ENCODE results near the gene IFI44L.

IFI44L gene

GRCh38 chr1:78677788-78678187 is 57.5 kb downstream of the IFI44L start:
- peak overlapping the region; percentile 19; the same call in 1 of the 2 replicates for H3K9ac ChIP-seq (ENCODE audit: low read length)
- no peaks in the 10 kb centered on the region for H4K20me1 ChIP-seq (ENCODE audit: insufficient read depth, low read length)
- no peak overlapping the region; the same call in 1 of the 2 replicates for H3K27ac ChIP-seq (ENCODE audit: low read length)
- no peak for TF ChIP-seq CTCF (IDR thresholded peaks at IDR 0.05; ENCODE audit: low read depth, low read length)
- TF ChIP-seq EZH2phosphoT487 (IDR thresholded peaks at IDR 0.05; ENCODE audit: low read depth) = no peak
- no peaks in the 10 kb centered on the region for H3K36me3 ChIP-seq (replicated peaks; ENCODE audit: low read depth, low read length)
- peak overlapping the region; percentile 27; the same call in 1 of the 2 replicates for H3K4me3 ChIP-seq (ENCODE audit: low read length)
- H2AFZ ChIP-seq (ENCODE audit: low read depth, low read length) = peak overlapping the region; percentile 86; the same call in 1 of the 2 replicates
- peak overlapping the region; percentile 61 for H3K4me2 ChIP-seq (ENCODE audit: low read length)
- H3K27me3 ChIP-seq (ENCODE audit: low read depth, low read length) = no peaks in the 10 kb centered on the region
- peaks cover 15% of the 10 kb centered on the region for H3K4me1 ChIP-seq (ENCODE audit: low read length)
- H3K79me2 ChIP-seq (ENCODE audit: low read length) = no peaks in the 10 kb centered on the region
- no peaks in the 10 kb centered on the region for H3K9me3 ChIP-seq (ENCODE audit: insufficient read depth, low read length)

- Histone ChIP-seq H3K9me3 (ENCODE audit: insufficient read depth, low read length) (no peaks in the 10 kb centered on the region), H3K27me3 (ENCODE audit: low read depth, low read length) (no peaks in the 10 kb centered on the region), H3K27ac (ENCODE audit: low read length) (no peak overlapping the region; the same call in 1 of the 2 replicates), H3K4me3 (ENCODE audit: low read length) (peak overlapping the region; percentile 27; the same call in 1 of the 2 replicates), H3K4me1 (ENCODE audit: low read length) (peaks cover 18% of the 10 kb centered on the region), H3K79me2 (ENCODE audit: low read length) (no peaks in the 10 kb centered on the region), H4K20me1 (ENCODE audit: insufficient read depth, low read length) (no peaks in the 10 kb centered on the region), H2AFZ (ENCODE audit: low read depth, low read length) (peak overlapping the region; percentile 86), H3K9ac (ENCODE audit: low read length) (peak overlapping the region; percentile 19; the same call in 1 of the 2 replicates), H3K4me2 (ENCODE audit: low read length) (peak overlapping the region; percentile 61), H3K36me3 (replicated peaks; ENCODE audit: low read depth, low read length) (no peaks in the 10 kb centered on the region)
- TF ChIP-seq CTCF (IDR thresholded peaks at IDR 0.05; ENCODE audit: low read depth, low read length) (no peak), EZH2phosphoT487 (IDR thresholded peaks at IDR 0.05; ENCODE audit: low read depth) (no peak)
These were observed 58.1 kb downstream of the IFI44L start for GRCh38 chr1:78678324-78678723.

GRCh38 chr1:78681265-78681664 is 61.0 kb downstream of the IFI44L start:
- no peak overlapping the region for H3K4me3 ChIP-seq (ENCODE audit: low read length)
- H3K4me1 ChIP-seq (ENCODE audit: low read length) = peaks cover 18% of the 10 kb centered on the region
- no peaks in the 10 kb centered on the region for H3K79me2 ChIP-seq (ENCODE audit: low read length)
- no peaks in the 10 kb centered on the region for H3K27me3 ChIP-seq (ENCODE audit: low read depth, low read length)
- H2AFZ ChIP-seq (ENCODE audit: low read depth, low read length) = no peak overlapping the region
- H4K20me1 ChIP-seq (ENCODE audit: insufficient read depth, low read length) = no peaks in the 10 kb centered on the region
- no peak for TF ChIP-seq CTCF (IDR thresholded peaks at IDR 0.05; ENCODE audit: low read depth, low read length)
- TF ChIP-seq EZH2phosphoT487 (IDR thresholded peaks at IDR 0.05; ENCODE audit: low read depth) = no peak
- H3K9me3 ChIP-seq (ENCODE audit: insufficient read depth, low read length) = no peaks in the 10 kb centered on the region
- no peak overlapping the region for H3K4me2 ChIP-seq (ENCODE audit: low read length)
- no peak overlapping the region for H3K9ac ChIP-seq (ENCODE audit: low read length)
- H3K36me3 ChIP-seq (replicated peaks; ENCODE audit: low read depth, low read length) = no peaks in the 10 kb centered on the region
- H3K27ac ChIP-seq (ENCODE audit: low read length) = no peak overlapping the region

- no peak overlapping the region for H2AFZ ChIP-seq (ENCODE audit: low read depth, low read length)
- no peaks in the 10 kb centered on the region for H4K20me1 ChIP-seq (ENCODE audit: insufficient read depth, low read length)
- no peak overlapping the region for H3K4me3 ChIP-seq (ENCODE audit: low read length)
- no peaks in the 10 kb centered on the region for H3K36me3 ChIP-seq (replicated peaks; ENCODE audit: low read depth, low read length)
- H3K4me2 ChIP-seq (ENCODE audit: low read length) = no peak overlapping the region
- H3K9me3 ChIP-seq (ENCODE audit: insufficient read depth, low read length) = no peaks in the 10 kb centered on the region
- no peaks in the 10 kb centered on the region for H3K27me3 ChIP-seq (ENCODE audit: low read depth, low read length)
- H3K27ac ChIP-seq (ENCODE audit: low read length) = no peak overlapping the region
- TF ChIP-seq CTCF (IDR thresholded peaks at IDR 0.05; ENCODE audit: low read depth, low read length) = no peak
- TF ChIP-seq EZH2phosphoT487 (IDR thresholded peaks at IDR 0.05; ENCODE audit: low read depth) = no peak
- peaks cover 25% of the 10 kb centered on the region for H3K4me1 ChIP-seq (ENCODE audit: low read length)
- no peaks in the 10 kb centered on the region for H3K79me2 ChIP-seq (ENCODE audit: low read length)
- H3K9ac ChIP-seq (ENCODE audit: low read length) = no peak overlapping the region
These were observed 62.2 kb downstream of the IFI44L start for GRCh38 chr1:78682496-78682895.

Measured in OCI-LY3 (cell line).